Caco-2 (cell line): ENCODE data around the gene SLC9A1. TPM values are rescaled to one million over a fixed set of nuclear protein-coding genes. Genes with fewer than 3 reads are reported as not detected.

Experiments
- BruUV-seq: library from RNA; stranded (reverse); fragments of 400-500 nt; replicated peaks from 2 replicates; lab custom pipeline; 2021; lab: Mats Ljungman, UMichigan
- CTCF ChIA-PET: fragments of 300-600 bp; sonication (Branson Sonifier 250); formaldehyde crosslinking; loops from one replicate; lab custom pipeline; 2022; ENCODE audit warnings: antibody characterized with exemption; lab: Charles Lee
- POLR2A ChIA-PET: fragments of 300-600 bp; sonication (Branson Sonifier 250); formaldehyde crosslinking; loops from one replicate; lab custom pipeline; 2022; ENCODE audit warnings: antibody characterized with exemption; lab: Charles Lee
- DNase-seq, 2 experiments: peaks; one replicate each; pipeline versions ENCODE4 v3.0.0 to v3.0.0-alpha.2; 2020 to 2022
- H3K27me3 ChIP-seq: replicated peaks from 2 replicates; pipeline ENCODE4 v1.6.0; 2011; ENCODE audit warnings: low read length; ENCODE audit not compliant: control insufficient read depth, insufficient read depth
- H3K36me3 ChIP-seq: 2 replicates; pipeline ENCODE4 v1.5.1; 2011; ENCODE audit warnings: low read length; ENCODE audit not compliant: control insufficient read depth, insufficient read depth
- H3K4me1 ChIP-seq: fragments of 250-450 bp; sonication (Bioruptor Pico); 2 replicates; pipeline ENCODE4 v1.5.1; 2020; ENCODE audit warnings: mild to moderate bottlenecking
- H3K4me3 ChIP-seq: 2 replicates; pipeline ENCODE4 v1.5.1; 2011; ENCODE audit warnings: low read depth, mild to moderate bottlenecking, control low read depth, low read length
- H3K9me3 ChIP-seq: fragments of 250-450 bp; sonication (Bioruptor Pico); 2 replicates; pipeline ENCODE4 v1.5.1; 2020; ENCODE audit warnings: mild to moderate bottlenecking, moderate library complexity
- H3K27ac Mint-ChIP-seq: one replicate; pipeline ENCODE4 v1.8.0; 2022; ENCODE audit warnings: mixed read lengths; ENCODE audit not compliant: unreplicated experiment
- H3K27me3 Mint-ChIP-seq: one replicate; pipeline ENCODE4 v1.8.0; 2022; ENCODE audit warnings: mixed read lengths; ENCODE audit not compliant: insufficient read depth, unreplicated experiment
- H3K36me3 Mint-ChIP-seq: one replicate; pipeline ENCODE4 v1.8.0; 2022; ENCODE audit warnings: mild to moderate bottlenecking, mixed read lengths; ENCODE audit not compliant: insufficient read depth, unreplicated experiment
- H3K4me1 Mint-ChIP-seq: one replicate; pipeline ENCODE4 v1.8.0; 2022; ENCODE audit warnings: low read depth, mixed read lengths; ENCODE audit not compliant: unreplicated experiment
- H3K4me3 Mint-ChIP-seq: one replicate; pipeline ENCODE4 v1.8.0; 2022; ENCODE audit warnings: mild to moderate bottlenecking, moderate library complexity, mixed read lengths; ENCODE audit not compliant: unreplicated experiment
- H3K9me3 Mint-ChIP-seq: one replicate; pipeline ENCODE4 v1.8.0; 2022; ENCODE audit warnings: mixed read lengths; ENCODE audit not compliant: unreplicated experiment
- intact Hi-C: fragments of 100-400 bp; cut with micrococcal nuclease; formaldehyde crosslinking; loops from one replicate; pipeline ENCODE4 v1.10.0; 2022; ENCODE audit not compliant: unreplicated experiment
- total RNA-seq: library from RNA; stranded (reverse); gene quantifications from 2 replicates; pipeline ENCODE4 v1.2.3, GENCODE V29; 2022
- TF ChIP-seq, protein P1 (sequence below), 2 experiments: fragments of 200-600 bp in 1 of 2; IDR thresholded peaks; 1 replicate in 1 of 2; 2 replicates in 1 of 2; pipeline versions ENCODE4 v1.5.1 to v1.8.0; 2011 to 2022; ENCODE audit warnings: antibody characterized with exemption in 1 of 2, control low read depth in 1 of 2, inconsistent platforms in 1 of 2, low read depth in 1 of 2, low read length in 1 of 2, mild to moderate bottlenecking in 1 of 2, moderate library complexity in 1 of 2; ENCODE audit not compliant: insufficient read depth in 1 of 2, severe bottlenecking in 1 of 2, unreplicated experiment in 1 of 2

The SLC9A1 gene
- total RNA-seq, 1 experiment from 2014 or later, result 28.9 TPM

DNA sequence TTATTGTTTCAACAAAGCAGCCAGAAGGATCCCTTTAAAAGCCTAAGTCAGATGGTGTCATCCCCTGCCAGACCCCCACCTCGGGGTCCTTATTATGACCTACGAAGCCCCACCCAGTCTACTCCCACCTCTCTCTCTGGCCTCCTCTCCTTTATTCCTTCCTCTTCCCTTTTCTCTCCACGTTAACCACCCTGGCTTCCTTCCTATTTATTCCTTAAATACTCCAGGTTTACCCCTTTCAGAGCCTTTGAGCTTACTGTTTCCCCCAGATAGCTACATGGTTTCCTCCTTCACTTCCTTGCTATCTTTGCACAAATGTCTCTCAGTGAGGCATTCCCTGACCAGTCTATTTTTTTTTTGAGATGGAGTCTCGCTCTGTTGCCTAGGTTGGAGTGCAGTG lies 12.0 kb upstream of the SLC9A1 start:
- H3K27me3 ChIP-seq, result no peaks in the 10 kb centered on the region
- H3K4me1 ChIP-seq, result no peaks in the 10 kb centered on the region
- no peaks in the 10 kb centered on the region for H3K36me3 ChIP-seq
- intact Hi-C loops, result no loop called here
- Mint-ChIP-seq H3K36me3 (no peaks in the 10 kb centered on the region), H3K4me3 (no peak overlapping the region), H3K27me3 (no peaks in the 10 kb centered on the region), H3K27ac (no peak overlapping the region), H3K4me1 (peaks cover 5% of the 10 kb centered on the region), H3K9me3 (no peaks in the 10 kb centered on the region)
- H3K9me3 ChIP-seq, result no peaks in the 10 kb centered on the region
- H3K4me3 ChIP-seq, result no peak overlapping the region
- no TSS peak for BruUV-seq
- CTCF ChIA-PET, result interaction anchor here (0.7 kb wide), 1 partner anchor 26 kb away, joined by 3 read pairs; no protein-coding TSS in a partner anchor
- POLR2A ChIA-PET, result no interaction called here
- DNase-seq, result no peak
- TF ChIP-seq, protein P1, sequence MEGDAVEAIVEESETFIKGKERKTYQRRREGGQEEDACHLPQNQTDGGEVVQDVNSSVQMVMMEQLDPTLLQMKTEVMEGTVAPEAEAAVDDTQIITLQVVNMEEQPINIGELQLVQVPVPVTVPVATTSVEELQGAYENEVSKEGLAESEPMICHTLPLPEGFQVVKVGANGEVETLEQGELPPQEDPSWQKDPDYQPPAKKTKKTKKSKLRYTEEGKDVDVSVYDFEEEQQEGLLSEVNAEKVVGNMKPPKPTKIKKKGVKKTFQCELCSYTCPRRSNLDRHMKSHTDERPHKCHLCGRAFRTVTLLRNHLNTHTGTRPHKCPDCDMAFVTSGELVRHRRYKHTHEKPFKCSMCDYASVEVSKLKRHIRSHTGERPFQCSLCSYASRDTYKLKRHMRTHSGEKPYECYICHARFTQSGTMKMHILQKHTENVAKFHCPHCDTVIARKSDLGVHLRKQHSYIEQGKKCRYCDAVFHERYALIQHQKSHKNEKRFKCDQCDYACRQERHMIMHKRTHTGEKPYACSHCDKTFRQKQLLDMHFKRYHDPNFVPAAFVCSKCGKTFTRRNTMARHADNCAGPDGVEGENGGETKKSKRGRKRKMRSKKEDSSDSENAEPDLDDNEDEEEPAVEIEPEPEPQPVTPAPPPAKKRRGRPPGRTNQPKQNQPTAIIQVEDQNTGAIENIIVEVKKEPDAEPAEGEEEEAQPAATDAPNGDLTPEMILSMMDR (IDR thresholded peaks at IDR 0.05; ENCODE audit: insufficient read depth in 1 of 2, low read depth in 1 of 2, low read length in 1 of 2, severe bottlenecking in 1 of 2, unreplicated experiment in 1 of 2), result no peak

DNA sequence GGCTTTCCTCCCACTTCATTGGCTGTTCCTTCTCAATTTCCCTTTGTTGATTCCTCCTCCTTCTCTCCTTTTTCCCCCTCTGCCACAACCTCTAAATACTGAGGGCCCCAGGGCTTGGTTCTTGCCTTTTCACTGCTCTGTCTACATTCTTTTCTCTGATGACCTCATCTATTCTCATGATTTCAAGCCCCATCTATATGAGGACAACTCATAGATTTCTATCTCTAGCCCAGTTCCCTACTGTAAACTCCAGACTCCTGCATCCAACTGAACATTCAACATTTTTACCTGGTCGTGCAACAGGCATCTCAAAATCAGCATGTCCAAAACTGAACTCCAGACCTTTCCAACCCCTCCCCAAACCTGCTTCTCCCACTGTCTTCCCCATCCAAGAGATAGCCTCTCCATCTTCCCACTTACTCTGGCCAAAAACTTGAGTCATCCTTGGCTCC lies 11.5 kb upstream of the SLC9A1 start:
- Histone ChIP-seq H3K4me3 (no peak overlapping the region), H3K9me3 (no peaks in the 10 kb centered on the region), H3K27me3 (no peaks in the 10 kb centered on the region), H3K36me3 (no peaks in the 10 kb centered on the region), H3K4me1 (no peaks in the 10 kb centered on the region)
- H3K27me3 Mint-ChIP-seq, result no peaks in the 10 kb centered on the region
- CTCF ChIA-PET, result no interaction called here
- H3K4me3 Mint-ChIP-seq, result no peak overlapping the region
- TF ChIP-seq, protein P1 (IDR thresholded peaks at IDR 0.05; ENCODE audit: insufficient read depth in 1 of 2, low read depth in 1 of 2, low read length in 1 of 2, severe bottlenecking in 1 of 2, unreplicated experiment in 1 of 2), result no peak
- no peak overlapping the region for H3K27ac Mint-ChIP-seq
- BruUV-seq, result no TSS peak
- peaks cover 5% of the 10 kb centered on the region for H3K4me1 Mint-ChIP-seq
- DNase-seq, result no peak
- H3K36me3 Mint-ChIP-seq, result no peaks in the 10 kb centered on the region
- intact Hi-C loops, result no loop called here
- H3K9me3 Mint-ChIP-seq, result no peaks in the 10 kb centered on the region
- POLR2A ChIA-PET, result no interaction called here

DNA sequence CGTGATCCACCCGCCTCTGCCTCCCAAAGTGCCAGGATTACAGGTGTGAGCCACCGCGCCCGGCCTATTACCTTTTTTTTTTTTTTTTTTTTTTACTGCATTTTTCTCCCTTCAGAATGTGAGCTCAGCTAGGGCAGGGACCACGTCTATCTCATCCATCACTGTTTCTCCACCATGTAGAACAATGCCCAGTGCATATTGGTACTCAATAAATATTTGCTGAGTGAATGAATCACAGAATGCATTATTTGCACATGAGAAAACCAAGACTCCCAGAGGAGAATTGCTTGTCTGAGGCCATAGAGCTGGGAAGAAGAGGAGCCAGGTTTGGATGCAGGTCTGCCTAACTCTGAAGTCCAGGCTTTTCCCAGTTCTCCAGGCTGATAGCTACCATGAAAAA lies 8.2 kb upstream of the SLC9A1 start:
- no peak overlapping the region for H3K4me3 Mint-ChIP-seq
- ChIA-PET CTCF (interaction anchor here (0.6 to 0.7 kb wide), 2 partner anchors 29 to 609 kb away, joined by 3 read pairs; no protein-coding TSS in a partner anchor), POLR2A (interaction anchor here (0.6 to 1.4 kb wide), 2 partner anchors 8 to 119 kb away, joined by 4 to 16 read pairs; partner anchors contain the start of gene SLC9A1)
- no peak for DNase-seq
- Histone ChIP-seq H3K4me1 (no peaks in the 10 kb centered on the region), H3K27me3 (no peaks in the 10 kb centered on the region), H3K4me3 (no peak overlapping the region), H3K9me3 (no peaks in the 10 kb centered on the region), H3K36me3 (no peaks in the 10 kb centered on the region)
- intact Hi-C loops, result no loop called here
- H3K4me1 Mint-ChIP-seq, result peaks cover 5% of the 10 kb centered on the region
- H3K36me3 Mint-ChIP-seq, result no peaks in the 10 kb centered on the region
- no peaks in the 10 kb centered on the region for H3K9me3 Mint-ChIP-seq
- no peak overlapping the region for H3K27ac Mint-ChIP-seq
- no peaks in the 10 kb centered on the region for H3K27me3 Mint-ChIP-seq
- no TSS peak for BruUV-seq
- TF ChIP-seq, protein P1 (IDR thresholded peaks at IDR 0.05; ENCODE audit: insufficient read depth in 1 of 2, low read depth in 1 of 2, low read length in 1 of 2, severe bottlenecking in 1 of 2, unreplicated experiment in 1 of 2), result no peak
